ENCODE results near the gene CC2D2A.

DNA sequence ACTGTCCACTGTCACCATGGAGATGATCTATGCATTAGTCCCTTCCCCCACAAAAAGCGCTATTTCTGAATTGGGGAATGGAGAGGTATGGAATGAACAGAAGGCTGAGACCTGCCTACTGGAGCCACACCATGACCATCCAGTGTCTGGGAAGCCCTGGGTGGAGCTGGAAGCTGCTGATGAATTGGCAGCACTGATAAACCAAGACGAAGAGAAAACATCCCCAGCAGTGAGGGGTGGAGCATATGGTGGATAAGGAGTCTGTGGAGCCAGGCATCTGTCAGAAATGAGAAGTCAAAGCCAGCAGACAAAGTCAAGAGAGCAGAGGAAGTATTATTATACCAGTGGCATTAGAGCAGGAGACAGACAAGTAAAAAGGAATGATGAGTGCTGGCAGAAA lies 13.2 kb downstream of the CC2D2A start:
- TF ChIP-seq, protein P1, sequence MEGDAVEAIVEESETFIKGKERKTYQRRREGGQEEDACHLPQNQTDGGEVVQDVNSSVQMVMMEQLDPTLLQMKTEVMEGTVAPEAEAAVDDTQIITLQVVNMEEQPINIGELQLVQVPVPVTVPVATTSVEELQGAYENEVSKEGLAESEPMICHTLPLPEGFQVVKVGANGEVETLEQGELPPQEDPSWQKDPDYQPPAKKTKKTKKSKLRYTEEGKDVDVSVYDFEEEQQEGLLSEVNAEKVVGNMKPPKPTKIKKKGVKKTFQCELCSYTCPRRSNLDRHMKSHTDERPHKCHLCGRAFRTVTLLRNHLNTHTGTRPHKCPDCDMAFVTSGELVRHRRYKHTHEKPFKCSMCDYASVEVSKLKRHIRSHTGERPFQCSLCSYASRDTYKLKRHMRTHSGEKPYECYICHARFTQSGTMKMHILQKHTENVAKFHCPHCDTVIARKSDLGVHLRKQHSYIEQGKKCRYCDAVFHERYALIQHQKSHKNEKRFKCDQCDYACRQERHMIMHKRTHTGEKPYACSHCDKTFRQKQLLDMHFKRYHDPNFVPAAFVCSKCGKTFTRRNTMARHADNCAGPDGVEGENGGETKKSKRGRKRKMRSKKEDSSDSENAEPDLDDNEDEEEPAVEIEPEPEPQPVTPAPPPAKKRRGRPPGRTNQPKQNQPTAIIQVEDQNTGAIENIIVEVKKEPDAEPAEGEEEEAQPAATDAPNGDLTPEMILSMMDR (IDR thresholded peaks at IDR 0.05), result no peak
- TF ChIP-seq POLR2A (IDR thresholded peaks at IDR 0.05) (no peak), POLR2AphosphoS5 (IDR thresholded peaks at IDR 0.05) (no peak), EP300 (IDR thresholded peaks at IDR 0.05) (no peak)
